Large intestine (tissue), 3 donors: Measurements from ENCODE around the gene MSANTD1. TPM values are rescaled to one million over a fixed set of nuclear protein-coding genes. Genes with fewer than 3 reads are reported as not detected.

Source experiments
- DNase-seq, 2 donors: peaks; one replicate each; pipeline versions ENCODE4 v3.0.0 to v3.0.0-alpha.2; 2013
- H3K27ac ChIP-seq: one replicate; pipeline ENCODE4 v1.5.1; 2013; ENCODE audit warnings: low read length
- H3K27me3 ChIP-seq: 2 replicates; pipeline ENCODE4 v1.6.1; 2013; ENCODE audit warnings: low read length; ENCODE audit not compliant: control insufficient read depth, insufficient read depth
- H3K36me3 ChIP-seq: 2 replicates; pipeline ENCODE4 v1.6.1; 2013; ENCODE audit warnings: low read length; ENCODE audit not compliant: control insufficient read depth, insufficient read depth
- H3K4me1 ChIP-seq: one replicate; pipeline ENCODE4 v1.6.1; 2013; ENCODE audit warnings: low read length; ENCODE audit not compliant: control insufficient read depth, insufficient read depth
- H3K4me3 ChIP-seq: one replicate; pipeline ENCODE4 v1.5.1; 2013; ENCODE audit warnings: low read length
- H3K9me3 ChIP-seq: one replicate; pipeline ENCODE4 v1.6.1; 2013; ENCODE audit warnings: mild to moderate bottlenecking, low read depth, low read length, moderate library complexity; ENCODE audit not compliant: control insufficient read depth
- WGBS: methylation state at CpG from one replicate; pipeline ENCODE4 v1.1.5; 2013; ENCODE audit warnings: low lambda C conversion rate; ENCODE audit not compliant: insufficient coverage; 5-methylcytosine and 5-hydroxymethylcytosine counted together
- polyA plus RNA-seq: library from polyadenylated mRNA; unstranded; fragments of 120-200 nt; gene quantifications from one replicate; pipeline ENCODE4 v1.2.1, GENCODE V29; 2013

Gene MSANTD1
- polyA plus RNA-seq, 1 donor = 1.0 TPM

DNA sequence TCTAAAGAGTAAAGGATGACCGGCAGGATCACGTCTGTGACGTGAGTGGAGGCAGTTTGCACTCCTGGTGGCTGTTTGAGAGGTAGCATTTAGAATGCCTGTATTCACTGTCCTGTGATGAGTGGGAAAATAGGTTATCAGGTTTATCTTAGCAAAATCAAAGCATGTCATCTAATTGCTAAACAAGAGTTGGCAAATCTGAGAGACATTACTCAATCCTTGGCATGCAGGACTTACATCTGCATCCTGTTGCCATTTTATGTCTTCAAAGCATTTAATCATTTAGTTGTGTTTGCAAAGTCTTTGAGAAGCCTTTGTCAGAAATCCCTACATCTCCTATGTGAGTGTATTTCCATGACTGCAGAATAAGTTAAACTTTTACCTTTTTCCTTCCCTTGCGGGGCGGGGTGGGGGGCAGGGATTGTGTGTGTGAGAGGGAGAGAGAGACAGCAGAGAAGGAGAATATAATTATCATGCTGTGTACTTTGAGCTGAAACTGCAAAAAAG lies 41.4 kb upstream of the MSANTD1 start:
- Histone ChIP-seq H3K4me3 (no peak overlapping the region), H3K4me1 (no peaks in the 10 kb centered on the region), H3K9me3 (no peaks in the 10 kb centered on the region), H3K36me3 (peaks cover 61% of the 10 kb centered on the region), H3K27ac (no peak overlapping the region), H3K27me3 (no peaks in the 10 kb centered on the region)
- no peak for DNase-seq
- 80% methylated on average over 1 of the region's 5 CpGs for WGBS

DNA sequence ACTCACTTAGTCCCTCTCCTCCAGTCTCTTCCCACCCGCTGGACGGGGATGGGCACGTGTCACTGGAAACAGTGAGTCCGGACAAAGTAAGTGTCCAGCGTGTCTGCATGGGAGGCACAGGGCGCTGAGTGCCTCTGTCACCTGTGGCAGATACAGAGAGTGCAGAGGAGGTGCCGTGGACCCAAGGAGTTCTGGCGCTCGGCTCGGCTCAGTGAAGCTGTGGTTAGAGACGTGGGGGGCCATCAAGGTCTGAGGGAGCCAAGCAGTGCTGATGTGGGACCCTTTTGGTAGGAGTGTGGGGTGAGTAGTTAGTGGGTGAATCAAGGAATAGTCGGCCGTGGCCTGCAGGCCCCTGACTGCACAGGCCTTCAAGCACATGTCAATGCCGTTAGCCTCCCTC lies 40.1 kb upstream of the MSANTD1 start:
- Histone ChIP-seq H3K27ac (no peak overlapping the region), H3K9me3 (no peaks in the 10 kb centered on the region), H3K27me3 (no peaks in the 10 kb centered on the region), H3K4me1 (peaks cover 3% of the 10 kb centered on the region), H3K36me3 (peaks cover 70% of the 10 kb centered on the region), H3K4me3 (no peak overlapping the region)
- WGBS = no CpG with 5 or more reads among the region's 14 CpGs
- DNase-seq = no peak

DNA sequence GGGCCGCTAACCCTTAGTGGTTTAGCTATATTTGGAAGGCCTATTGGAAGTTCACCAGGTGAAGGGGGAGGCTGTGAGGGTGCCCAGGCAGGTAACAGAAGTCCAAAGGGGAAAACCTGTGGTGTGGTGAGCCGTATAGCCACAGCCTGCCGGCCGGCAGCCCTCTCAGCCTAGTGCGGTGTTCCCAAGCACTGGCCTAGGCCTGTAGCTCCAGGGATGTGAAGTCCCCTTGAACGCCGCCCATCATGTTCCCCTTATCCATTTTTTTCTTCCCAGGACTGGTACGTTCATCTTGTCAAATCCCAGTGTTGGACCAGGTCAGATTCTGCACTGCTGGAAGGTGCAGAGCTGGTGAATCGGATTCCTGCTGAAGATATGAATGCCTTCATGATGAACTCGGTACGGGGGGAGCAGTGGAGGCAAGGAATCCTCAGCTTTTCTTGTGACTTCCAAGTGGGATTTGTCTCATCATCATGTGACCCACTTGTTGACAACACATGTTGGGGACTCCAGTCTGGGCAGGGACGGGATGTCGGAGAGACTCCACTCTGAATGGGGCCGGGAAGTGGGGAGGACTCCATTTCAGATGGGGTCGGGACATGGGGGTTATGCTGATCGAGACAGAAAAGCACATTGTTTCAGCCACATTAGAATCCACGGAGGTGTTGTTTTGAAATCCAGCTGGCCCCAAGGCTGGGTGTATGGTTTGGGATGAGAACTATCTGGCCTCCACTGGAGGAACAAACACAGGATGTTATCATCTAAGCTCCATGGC lies 39.2 kb upstream of the MSANTD1 start:
- Histone ChIP-seq H3K36me3 (peaks cover 68% of the 10 kb centered on the region), H3K27me3 (no peaks in the 10 kb centered on the region), H3K9me3 (no peaks in the 10 kb centered on the region), H3K4me1 (peaks cover 3% of the 10 kb centered on the region), H3K4me3 (no peak overlapping the region), H3K27ac (no peak overlapping the region)
- WGBS = no CpG with 5 or more reads among the region's 17 CpGs
- DNase-seq = no peak

DNA sequence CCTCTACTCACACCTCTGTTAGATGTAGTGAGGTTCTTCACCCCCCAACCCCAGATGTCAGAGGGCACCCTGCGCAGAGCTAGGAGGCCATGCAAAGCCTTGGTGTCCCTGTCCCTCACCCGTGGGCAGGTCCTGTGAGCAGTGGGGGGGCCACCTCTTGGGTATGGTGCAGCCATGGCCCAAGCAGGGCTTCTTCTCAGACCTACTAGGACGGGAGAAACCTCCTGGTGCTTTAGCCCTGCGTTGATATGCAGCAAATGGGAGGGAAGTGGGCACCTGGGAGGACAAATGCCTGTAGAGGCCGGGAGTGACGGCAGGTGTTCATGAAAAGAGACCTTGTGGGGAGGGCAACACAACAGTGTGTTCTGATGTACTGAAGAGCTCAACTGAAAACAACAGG lies 38.5 kb upstream of the MSANTD1 start:
- Histone ChIP-seq H3K36me3 (peaks cover 75% of the 10 kb centered on the region), H3K4me3 (no peak overlapping the region), H3K9me3 (no peaks in the 10 kb centered on the region), H3K4me1 (peaks cover 3% of the 10 kb centered on the region), H3K27me3 (no peaks in the 10 kb centered on the region), H3K27ac (no peak overlapping the region)
- no peak for DNase-seq
- WGBS = no CpG with 5 or more reads among the region's 6 CpGs

DNA sequence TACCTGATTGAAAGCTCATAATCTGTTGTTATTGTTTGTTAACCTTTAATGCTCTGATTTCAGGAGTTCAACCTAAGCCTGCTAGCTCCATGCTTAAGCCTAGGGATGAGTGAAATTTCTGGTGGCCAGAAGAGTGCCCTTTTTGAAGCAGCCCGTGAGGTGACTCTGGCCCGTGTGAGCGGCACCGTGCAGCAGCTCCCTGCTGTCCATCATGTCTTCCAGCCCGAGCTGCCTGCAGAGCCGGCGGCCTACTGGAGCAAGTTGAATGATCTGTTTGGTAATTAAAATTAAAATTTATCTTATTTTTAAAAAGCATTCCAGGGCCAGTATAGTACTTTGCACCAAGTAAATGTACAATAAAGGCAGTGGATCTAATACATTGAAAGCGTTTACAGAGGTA lies 37.1 kb upstream of the MSANTD1 start:
- no CpG with 5 or more reads among the region's 8 CpGs for WGBS
- Histone ChIP-seq H3K27ac (no peak overlapping the region), H3K27me3 (no peaks in the 10 kb centered on the region), H3K4me1 (peaks cover 3% of the 10 kb centered on the region), H3K4me3 (no peak overlapping the region), H3K36me3 (peaks cover 76% of the 10 kb centered on the region), H3K9me3 (no peaks in the 10 kb centered on the region)
- DNase-seq = no peak

DNA sequence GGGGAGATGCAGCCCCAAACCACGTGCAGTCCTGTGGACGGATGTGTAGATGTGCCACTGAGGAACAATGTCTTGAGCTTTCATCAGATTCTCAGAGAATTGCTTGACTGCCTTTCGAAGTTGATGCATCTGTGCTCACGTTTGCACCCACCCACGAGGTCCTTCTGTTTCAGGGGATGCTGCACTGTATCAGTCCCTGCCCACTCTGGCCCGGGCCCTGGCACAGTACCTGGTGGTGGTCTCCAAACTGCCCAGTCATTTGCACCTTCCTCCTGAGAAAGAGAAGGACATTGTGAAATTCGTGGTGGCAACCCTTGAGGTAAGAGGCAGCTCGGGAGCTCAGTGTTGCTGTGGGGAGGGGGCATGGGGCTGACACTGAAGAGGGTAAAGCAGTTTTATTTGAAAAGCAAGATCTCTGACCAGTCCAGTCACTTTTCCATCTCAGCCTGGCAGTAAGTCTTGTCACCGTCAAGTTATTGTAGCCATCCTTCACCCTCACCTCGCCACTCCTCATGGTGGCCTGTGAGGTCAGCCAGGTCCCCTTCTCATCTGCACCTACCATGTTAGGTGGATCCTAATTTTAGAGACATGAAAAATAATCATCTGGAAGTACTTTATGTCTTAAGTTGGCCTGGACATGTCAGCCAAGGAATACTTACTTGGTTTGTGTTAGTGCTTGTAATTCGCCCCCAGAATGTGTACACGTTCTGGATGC lies 36.4 kb upstream of the MSANTD1 start:
- no peak for DNase-seq
- Histone ChIP-seq H3K27me3 (no peaks in the 10 kb centered on the region), H3K36me3 (peaks cover 77% of the 10 kb centered on the region), H3K27ac (no peak overlapping the region), H3K9me3 (no peaks in the 10 kb centered on the region), H3K4me3 (no peak overlapping the region), H3K4me1 (peaks cover 3% of the 10 kb centered on the region)
- WGBS = no CpG with 5 or more reads among the region's 12 CpGs

DNA sequence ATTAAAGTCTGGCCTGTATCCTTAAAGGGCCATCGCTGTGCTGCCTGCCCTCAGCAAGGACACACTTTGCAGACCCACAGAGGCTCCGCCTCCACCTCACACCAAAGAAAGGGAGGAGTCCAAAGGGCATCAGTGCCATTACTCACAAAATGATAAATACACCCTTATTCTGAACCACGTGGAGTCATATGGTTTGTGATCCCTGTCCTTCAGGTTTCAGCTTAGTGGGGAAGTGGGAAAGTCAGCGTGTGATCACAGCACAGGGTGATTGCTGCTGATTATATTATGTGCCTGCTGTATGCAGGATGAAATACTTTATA lies 35.9 kb upstream of the MSANTD1 start:
- no CpG with 5 or more reads among the region's 4 CpGs for WGBS
- DNase-seq = peak; percentile 47 to 70
- H3K4me3 ChIP-seq = no peak overlapping the region
- H3K36me3 ChIP-seq = peaks cover 83% of the 10 kb centered on the region
- H3K9me3 ChIP-seq = no peaks in the 10 kb centered on the region
- H3K27ac ChIP-seq = no peak overlapping the region
- no peaks in the 10 kb centered on the region for H3K27me3 ChIP-seq
- peaks cover 3% of the 10 kb centered on the region for H3K4me1 ChIP-seq

DNA sequence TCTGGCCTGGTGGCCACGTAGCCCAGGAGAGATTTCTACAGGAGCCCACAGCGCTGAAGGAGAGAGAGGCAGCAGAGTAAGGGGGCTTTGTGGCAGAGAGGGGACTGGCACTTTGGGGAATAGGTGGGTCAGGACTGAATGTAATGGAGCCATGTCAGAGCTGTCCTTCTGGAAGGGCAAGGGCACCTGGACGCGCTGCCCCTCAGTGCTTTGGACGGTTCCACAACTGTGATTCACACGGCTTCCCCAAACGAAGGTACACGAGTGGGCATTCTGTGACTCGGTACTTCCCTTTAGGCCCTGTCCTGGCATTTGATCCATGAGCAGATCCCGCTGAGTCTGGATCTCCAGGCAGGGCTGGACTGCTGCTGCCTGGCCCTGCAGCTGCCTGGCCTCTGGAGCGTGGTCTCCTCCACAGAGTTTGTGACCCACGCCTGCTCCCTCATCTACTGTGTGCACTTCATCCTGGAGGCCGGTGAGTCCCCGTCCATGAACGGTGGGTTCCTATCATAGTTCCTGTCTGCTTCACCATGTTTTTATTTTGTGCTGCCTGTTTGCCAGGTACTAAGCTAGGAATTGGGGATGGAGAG lies 35.2 kb upstream of the MSANTD1 start:
- peaks cover 85% of the 10 kb centered on the region for H3K36me3 ChIP-seq
- 90% methylated on average over 2 of the region's 15 CpGs for WGBS
- peaks cover 3% of the 10 kb centered on the region for H3K4me1 ChIP-seq
- DNase-seq = no peak
- H3K27ac ChIP-seq = no peak overlapping the region
- no peak overlapping the region for H3K4me3 ChIP-seq
- no peaks in the 10 kb centered on the region for H3K27me3 ChIP-seq
- no peaks in the 10 kb centered on the region for H3K9me3 ChIP-seq

DNA sequence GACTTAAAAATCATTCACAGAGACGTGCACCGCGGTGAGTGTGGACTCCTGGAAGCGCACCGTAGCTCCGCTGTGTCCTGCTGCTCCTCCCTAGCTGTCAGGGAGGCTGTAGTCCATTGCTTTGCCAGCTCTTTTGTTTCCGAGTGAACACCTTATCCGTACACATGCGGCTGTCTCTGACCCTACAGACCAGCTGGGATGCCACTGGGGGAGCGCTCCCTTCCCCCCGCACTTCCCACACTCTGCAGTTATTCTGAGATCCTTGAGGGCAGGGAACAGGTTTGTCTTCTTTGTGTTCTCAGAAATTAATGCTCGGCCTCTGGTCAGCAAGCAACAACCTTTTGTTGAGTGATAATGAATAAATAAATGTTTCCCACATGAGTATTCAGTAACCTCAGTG lies 33.7 kb upstream of the MSANTD1 start:
- H3K4me1 ChIP-seq = peaks cover 3% of the 10 kb centered on the region

DNA sequence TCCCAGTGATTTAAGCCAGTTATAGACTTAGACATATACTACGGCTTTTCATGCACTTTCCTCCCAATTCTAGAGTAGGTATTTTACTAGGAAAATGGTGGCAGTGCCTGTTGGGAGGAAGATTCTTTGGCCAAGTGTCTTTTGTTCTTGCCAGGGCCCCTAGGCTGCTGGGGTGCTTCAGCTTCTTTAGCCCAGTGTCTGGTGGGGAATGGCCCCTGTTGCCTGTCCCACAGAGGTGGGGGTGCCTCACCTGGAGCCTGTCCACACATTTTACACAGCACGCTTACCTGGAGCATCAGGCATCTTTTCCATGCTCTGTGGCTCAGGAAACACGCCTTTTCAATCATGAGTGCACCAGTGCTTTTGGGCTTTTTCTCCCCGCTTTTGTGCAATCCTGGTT lies 33.2 kb upstream of the MSANTD1 start:
- Histone ChIP-seq H3K27me3 (no peaks in the 10 kb centered on the region), H3K27ac (no peak overlapping the region), H3K4me3 (no peak overlapping the region), H3K4me1 (peaks cover 3% of the 10 kb centered on the region), H3K9me3 (no peaks in the 10 kb centered on the region), H3K36me3 (peaks cover 86% of the 10 kb centered on the region)
- DNase-seq = no peak
- 100% methylated on average over 1 of the region's 4 CpGs for WGBS

More for the DNA sequence above, 33.7 kb upstream of the MSANTD1 start:
- Histone ChIP-seq H3K27me3 (no peaks in the 10 kb centered on the region), H3K36me3 (peaks cover 85% of the 10 kb centered on the region), H3K27ac (no peak overlapping the region), H3K4me3 (no peak overlapping the region), H3K9me3 (no peaks in the 10 kb centered on the region)
- DNase-seq = no peak
- no CpG with 5 or more reads among the region's 12 CpGs for WGBS
